ENCODE data around the gene DISP2.

DISP2 gene

GRCh38 chr15:40331637-40332036 is 26.4 kb upstream of the DISP2 start:
- ChIA-PET POLR2A (no interaction called here), CTCF (interaction anchor here (1.0 to 16.1 kb wide), 4 partner anchors 8 to 109 kb away, joined by 3 to 222 read pairs (median 112); partner anchors contain the start of genes CCDC9B and INAFM2)
- no peak for DNase-seq (ENCODE audit: extremely low spot score)
- TF ChIP-seq CTCF (IDR thresholded peaks at IDR 0.05; ENCODE audit: control extremely low read depth, extremely low read depth, low read depth, missing control alignments): no peak

- ChIA-PET CTCF (interaction anchor here (0.9 to 16.1 kb wide), 6 partner anchors 7 to 108 kb away, joined by 3 to 222 read pairs (median 7); partner anchors contain the start of genes CCDC9B and INAFM2), POLR2A (no interaction called here)
- DNase-seq (ENCODE audit: extremely low spot score): no peak
- no peak for TF ChIP-seq CTCF (IDR thresholded peaks at IDR 0.05; ENCODE audit: control extremely low read depth, extremely low read depth, low read depth, missing control alignments)
These were observed 25.8 kb upstream of the DISP2 start for GRCh38 chr15:40332113-40332781.

GRCh38 chr15:40333922-40334492 is 24.0 kb upstream of the DISP2 start:
- peak; percentile 61 for DNase-seq (ENCODE audit: extremely low spot score)
- POLR2A ChIA-PET: no interaction called here
- no peak for TF ChIP-seq CTCF (IDR thresholded peaks at IDR 0.05; ENCODE audit: control extremely low read depth, extremely low read depth, low read depth, missing control alignments)
- CTCF ChIA-PET: interaction anchor here (0.9 to 16.1 kb wide), 12 partner anchors 5 to 230 kb away, joined by 3 to 263 read pairs (median 4); partner anchors contain the start of genes DISP2, INAFM2 and PHGR1

- TF ChIP-seq CTCF (IDR thresholded peaks at IDR 0.05; ENCODE audit: control extremely low read depth, extremely low read depth, low read depth, missing control alignments): no peak
- CTCF ChIA-PET: interaction anchor here (1.0 to 16.1 kb wide), 13 partner anchors 6 to 547 kb away, joined by 3 to 263 read pairs (median 4); partner anchors contain the start of genes DISP2, INAFM2, PHGR1 and PLCB2
- POLR2A ChIA-PET: no interaction called here
These were observed 23.5 kb upstream of the DISP2 start for GRCh38 chr15:40334541-40334940.

GRCh38 chr15:40334941-40335795 is 22.9 kb upstream of the DISP2 start:
- POLR2A ChIA-PET: interaction anchor here (1.7 kb wide), 1 partner anchor 12 kb away, joined by 4 read pairs; the partner anchor contains the start of gene INAFM2
- CTCF ChIA-PET: interaction anchor here (0.8 to 16.1 kb wide), 16 partner anchors 7 to 548 kb away, joined by 3 to 263 read pairs (median 14); partner anchors contain the start of genes DISP2, INAFM2, PHGR1 and PLCB2
- TF ChIP-seq CTCF (IDR thresholded peaks at IDR 0.05; ENCODE audit: control extremely low read depth, extremely low read depth, low read depth, missing control alignments): no peak
- no peak for DNase-seq (ENCODE audit: extremely low spot score)

More at GRCh38 chr15:40334541-40334940, 23.5 kb upstream of the DISP2 start:
- no peak for DNase-seq (ENCODE audit: extremely low spot score)
